ENCODE measurements around the gene FUT6.
"Not testable (repeated sequence)": the region's sequence is repeated elsewhere in the genome, so short reads cannot be mapped to it uniquely, and the experiment has no call there.

Gene FUT6

GRCh38 chr19:5785423-5785822 lies 54.1 kb downstream of the FUT6 start:
- no peak for DNase-seq (ENCODE audit: low read depth in 2 of 2)

DNA sequence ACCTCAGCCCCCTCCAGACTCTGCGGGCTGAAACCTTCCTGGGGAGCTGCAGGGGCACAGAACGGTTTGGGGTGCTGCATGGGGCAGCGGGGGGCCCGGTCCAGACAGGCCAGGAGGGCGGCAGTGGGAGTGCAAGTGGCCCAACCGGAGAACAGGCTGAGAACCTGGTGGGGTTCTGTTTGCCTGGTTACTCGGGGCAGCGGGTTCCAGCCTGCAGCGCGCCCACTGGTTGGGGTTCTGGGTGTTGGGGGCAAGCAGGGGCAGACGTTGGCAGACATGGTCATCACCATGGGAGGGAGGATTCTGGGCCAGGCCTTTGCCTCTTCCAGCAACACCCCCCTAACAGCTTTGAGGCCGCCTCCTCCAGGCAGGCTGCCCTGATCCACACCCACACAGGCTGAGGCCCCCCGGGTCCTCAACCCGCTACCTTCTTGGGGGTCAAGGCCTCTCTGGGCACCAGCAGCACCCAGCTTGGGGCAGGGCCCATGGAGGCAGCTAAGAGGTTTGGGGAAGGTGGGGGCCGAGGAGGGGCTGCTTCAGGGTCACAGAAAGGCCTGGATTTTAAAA lies 54.8 kb downstream of the FUT6 start, which contains the start of gene PRR22:
Gene PRR22, minus strand, starts transcription at position 166 of the 567 bp plus-strand sequence. Its CDS starts 86 bp downstream, at position 80.
- no peak for DNase-seq (ENCODE audit: low read depth in 2 of 2)

DNA sequence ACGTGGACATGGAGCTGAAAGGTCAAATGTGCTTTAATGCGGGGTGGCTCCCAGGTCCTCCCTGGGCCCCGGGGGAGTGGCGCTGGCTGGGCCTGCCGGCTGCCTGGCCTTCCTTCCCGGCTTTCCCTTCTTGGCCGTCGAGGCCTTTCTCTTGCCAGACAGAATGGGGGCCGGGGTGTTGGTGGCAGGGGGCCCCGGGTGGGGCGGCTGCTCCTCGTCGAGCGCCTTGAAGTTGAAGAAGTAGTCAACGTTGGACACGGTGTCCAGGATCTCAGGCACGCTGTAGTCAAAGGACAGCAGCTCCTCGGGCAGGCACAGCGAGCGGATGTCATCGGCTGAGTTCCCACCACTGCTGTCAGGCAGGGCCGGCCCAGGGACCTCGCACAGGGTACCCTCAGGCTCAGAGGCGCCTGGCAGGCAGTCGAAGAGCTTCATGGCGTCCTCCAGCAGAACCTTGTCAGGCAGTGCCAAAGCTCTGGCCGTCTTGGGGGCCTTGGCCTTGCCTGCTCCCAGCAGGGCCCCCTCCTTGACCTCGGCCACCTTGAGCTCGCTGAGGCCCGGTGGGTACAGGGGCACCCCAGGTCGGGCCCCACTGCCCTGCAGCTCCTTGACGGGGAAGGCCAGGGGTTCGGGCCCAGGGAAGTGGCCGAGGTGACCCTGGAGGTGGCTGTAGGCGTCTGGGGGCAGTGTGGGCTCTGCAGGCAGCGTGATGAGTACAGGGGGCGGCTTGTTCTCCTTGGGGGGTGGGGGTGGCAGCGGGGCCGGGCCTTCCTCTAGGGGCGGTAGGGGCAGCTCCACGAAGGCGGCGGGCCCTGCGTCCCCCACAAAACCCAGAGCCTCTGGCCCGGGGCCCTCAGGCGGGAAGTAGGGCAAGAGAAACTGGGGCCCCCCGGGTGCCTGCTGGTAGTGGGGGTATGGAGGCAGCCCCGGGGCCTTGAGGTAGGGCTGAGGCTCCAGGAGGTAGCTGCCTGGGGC lies 56.3 kb downstream of the FUT6 start:
- DNase-seq (ENCODE audit: low read depth in 2 of 2), result no peak

GRCh38 chr19:5782322-5782721 lies 57.2 kb downstream of the FUT6 start:
- DNase-seq (ENCODE audit: low read depth in 2 of 2), result no peak

DNA sequence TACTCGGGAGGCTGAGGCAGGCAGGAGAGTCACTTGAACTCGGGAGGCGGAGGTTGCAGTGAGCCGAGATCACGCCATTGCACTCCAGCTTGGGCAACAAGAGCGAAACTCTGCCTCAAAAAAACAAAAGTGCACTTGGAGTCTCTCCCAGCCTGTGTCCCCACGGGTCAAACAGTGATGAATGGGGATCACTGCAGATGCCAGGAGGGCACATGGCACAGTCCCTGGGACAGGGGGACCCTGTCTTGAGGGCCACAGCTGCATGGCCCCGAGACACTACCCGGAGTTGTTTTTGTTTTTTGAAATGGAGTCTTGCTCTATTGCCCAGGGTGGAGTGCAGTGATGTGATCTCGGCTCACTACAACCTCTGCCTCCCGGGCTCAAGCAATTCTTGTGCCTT lies 58.6 kb downstream of the FUT6 start:
- not testable (repeated sequence) for DNase-seq (ENCODE audit: low read depth in 2 of 2)
